Measurements from ENCODE around the gene MED16.
"Not testable (repeated sequence)": the region's sequence is repeated elsewhere in the genome, so short reads cannot be mapped to it uniquely, and the experiment has no call there.

Gene MED16

GRCh38 chr19:823565-824121 is 69.3 kb downstream of the MED16 start:
- Mint-ChIP-seq H3K9me3 (no peaks in the 10 kb centered on the region), H3K36me3 (peaks cover 0 to 3% of the 10 kb centered on the region in 2 donors), H3K4me3 (no peak overlapping the region), H3K27ac (no peak overlapping the region), H3K27me3 (peaks cover 17 to 40% of the 10 kb centered on the region in 2 donors), H3K4me1 (peaks cover 0 to 1% of the 10 kb centered on the region in 2 donors)
- no peak for DNase-seq
- ATAC-seq (replicated peaks) = no peak

DNA sequence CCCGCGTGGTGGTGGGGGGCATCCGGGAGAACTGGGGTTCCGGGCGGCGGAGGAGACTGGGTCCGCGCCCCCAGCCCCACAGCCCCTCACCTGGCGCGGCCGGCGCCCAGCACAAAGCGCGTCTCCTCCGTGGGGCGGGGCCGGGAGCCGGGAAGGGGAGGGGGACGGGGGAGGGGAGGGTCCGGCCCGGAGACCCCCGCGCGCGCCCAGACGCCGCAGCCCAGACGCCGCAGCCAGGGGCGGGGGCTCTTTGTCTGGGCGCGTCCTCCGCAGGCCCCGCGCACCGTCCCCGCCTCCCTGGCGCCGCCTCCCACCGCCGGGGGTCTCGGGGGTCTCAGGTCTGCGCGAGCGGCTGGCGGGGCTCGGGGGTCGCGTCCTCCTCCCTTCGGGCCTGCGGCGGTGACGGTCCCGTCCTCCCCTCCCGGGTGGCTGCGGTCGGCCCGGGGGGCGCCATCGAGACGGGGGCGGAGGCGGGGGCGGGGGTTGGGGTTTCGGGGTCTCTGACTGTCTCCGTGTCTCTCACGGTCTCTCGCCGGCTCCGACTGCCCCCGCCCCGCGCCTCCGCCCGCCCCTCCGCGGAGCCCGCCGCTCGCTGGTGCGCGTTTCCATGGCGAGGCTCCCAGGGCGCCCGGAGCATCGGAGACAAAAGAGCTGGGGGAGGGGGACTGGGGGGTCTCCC is 71.0 kb downstream of the MED16 start, which contains the start of gene PLPPR3:
Gene PLPPR3 (minus strand): TSS at position 131 of the 679 bp plus-strand sequence. CDS start 396 bp downstream, outside the sequence.
- no peak for ATAC-seq (replicated peaks)
- peaks cover 1 to 4% of the 10 kb centered on the region in 2 donors for H3K36me3 Mint-ChIP-seq
- peaks cover 0 to 1% of the 10 kb centered on the region in 2 donors for H3K4me1 Mint-ChIP-seq
- no peak within 1 kb of the TSS for H3K27ac Mint-ChIP-seq
- peaks cover under 1% of the 10 kb centered on the region in 2 donors for H3K9me3 Mint-ChIP-seq
- DNase-seq = no peak
- peaks cover 17 to 25% of the 10 kb centered on the region in 2 donors for H3K27me3 Mint-ChIP-seq
- H3K4me3 Mint-ChIP-seq = peak within 1 kb of the TSS; percentile 36 to 53

DNA sequence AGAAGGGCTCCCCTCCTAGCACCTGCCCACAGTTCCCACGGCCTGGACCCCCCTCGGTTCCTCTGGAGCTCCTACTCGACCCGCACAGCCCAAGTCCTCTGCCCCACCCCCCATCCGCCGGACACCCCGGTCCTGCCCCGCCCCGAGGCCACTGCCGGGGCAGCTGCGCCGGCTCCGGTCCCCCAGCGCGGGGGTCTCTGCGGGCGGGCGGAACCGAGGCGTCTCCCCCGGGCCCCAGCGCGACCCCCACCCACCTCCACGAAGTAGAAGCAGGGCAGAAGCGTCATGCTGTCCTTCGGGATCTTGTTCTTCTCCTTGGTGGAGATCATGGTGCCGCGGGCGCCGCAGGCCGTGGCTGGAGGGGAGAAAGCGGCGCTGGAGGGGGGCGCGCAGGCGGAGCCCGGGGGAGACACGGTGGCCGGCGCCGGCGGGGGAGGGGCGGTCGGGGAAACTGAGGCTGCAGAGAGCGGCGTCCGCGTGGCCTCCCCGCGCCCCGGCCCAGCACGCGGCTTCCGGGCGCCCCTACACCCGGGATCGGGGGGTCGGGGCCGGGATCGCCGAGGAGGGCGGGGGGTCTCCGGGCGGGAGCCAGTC is 71.7 kb downstream of the MED16 start:
- peaks cover 8 to 9% of the 10 kb centered on the region in 2 donors for H3K36me3 Mint-ChIP-seq
- H3K27me3 Mint-ChIP-seq = peaks cover 17 to 25% of the 10 kb centered on the region in 2 donors
- peaks cover 5 to 7% of the 10 kb centered on the region in 2 donors for H3K9me3 Mint-ChIP-seq
- no peak for ATAC-seq (replicated peaks)
- no peak overlapping the region for H3K27ac Mint-ChIP-seq
- peaks cover 0 to 4% of the 10 kb centered on the region in 2 donors for H3K4me1 Mint-ChIP-seq
- H3K4me3 Mint-ChIP-seq = peak overlapping the region; percentile 36 to 53
- no peak for DNase-seq

- H3K4me1 Mint-ChIP-seq; DNase-seq; ATAC-seq (replicated peaks); H3K27ac Mint-ChIP-seq; H3K4me3 Mint-ChIP-seq: not testable (repeated sequence)
- Mint-ChIP-seq H3K36me3 (peaks cover 16 to 17% of the 10 kb centered on the region in 2 donors), H3K9me3 (peaks cover 8 to 14% of the 10 kb centered on the region in 2 donors), H3K27me3 (peaks cover 17 to 25% of the 10 kb centered on the region in 2 donors)
These were observed 72.8 kb downstream of the MED16 start for GRCh38 chr19:820212-820611.

All from stimulated activated naive B cell treated with anti-CD40 and anti-IgM and Interleukin-4, amounts not matched to agents 10 μg/mL and 1 μg/mL and 100 μg/mL, for 72 hours (primary cell).